Neural cell (in vitro differentiated cells): ENCODE data around the gene MAEA.

ENCODE experiments used
- CTCF ChIP-seq: fragments of 450-650 bp; IDR thresholded peaks from 2 replicates; pipeline ENCODE4 v1.5.1; 2014; ENCODE audit warnings: antibody characterized with exemption, mild to moderate bottlenecking, moderate library complexity; ENCODE audit not compliant: poor library complexity, severe bottlenecking
- EZH2 ChIP-seq: fragments of 200-600, 300-800 bp; shearing (Covaris generic), sonication (generic); IDR thresholded peaks from 2 replicates; pipeline ENCODE4 v1.6.1; 2014; ENCODE audit warnings: antibody characterized with exemption, low read length, borderline replicate concordance, mild to moderate bottlenecking; ENCODE audit not compliant: insufficient read depth, poor library complexity, severe bottlenecking
- MXI1 ChIP-seq: fragments of 450-650 bp; conservative IDR thresholded peaks from 2 replicates; pipeline ENCODE4 v1.6.1; 2014; ENCODE audit warnings: antibody characterized with exemption, mild to moderate bottlenecking; ENCODE audit not compliant: poor library complexity, severe bottlenecking
- POLR2AphosphoS5 ChIP-seq: IDR thresholded peaks from 2 replicates; pipeline ENCODE4 v1.6.1; 2012
- REST ChIP-seq: IDR thresholded peaks from 2 replicates; pipeline ENCODE4 v1.6.1; 2012; ENCODE audit warnings: borderline replicate concordance

GRCh38 chr4:1331591-1332353 is 42.1 kb downstream of the MAEA start:
- TF ChIP-seq CTCF (no peak), POLR2AphosphoS5 (no peak), REST (no peak), MXI1 (no peak), EZH2 (no peak)
